ENCODE data around the gene STRBP. TPM values are rescaled to one million over a fixed set of nuclear protein-coding genes. Genes with fewer than 3 reads are reported as not detected.

STRBP gene
- total and polyA plus RNA-seq, 2 of the 4 experiments (the other 2 are of a cell fraction): 2.1 to 2.5 TPM

- Histone ChIP-seq H3K14ac (replicated peaks; ENCODE audit: low read depth, low read length) (no peak overlapping the region), H2BK15ac (ENCODE audit: low read depth, low read length) (no peak overlapping the region), H3K27me3 (ENCODE audit: control insufficient read depth, insufficient read depth, low read length) (no peaks in the 10 kb centered on the region), H2BK120ac (ENCODE audit: low read depth, low read length) (no peak overlapping the region), H3K9ac (ENCODE audit: low read depth, low read length) (no peak overlapping the region), H3K36me3 (ENCODE audit: control insufficient read depth, insufficient read depth, low read length) (no peaks in the 10 kb centered on the region), H3K4ac (ENCODE audit: low read depth, low read length) (no peak overlapping the region), H3K18ac (ENCODE audit: low read depth, low read length) (no peak overlapping the region), H3K4me2 (ENCODE audit: low read depth, low read length) (no peak overlapping the region), H3K4me3 (ENCODE audit: insufficient read depth, low read depth, low read length) (no peak overlapping the region), H4K20me1 (ENCODE audit: insufficient read depth, low read length) (no peaks in the 10 kb centered on the region; the same call in 1 of the 2 replicates), H3K56ac (ENCODE audit: extremely low read depth, insufficient read depth, low read length) (no peak overlapping the region), H2AFZ (replicated peaks; ENCODE audit: low read length, poor library complexity) (no peak overlapping the region), H4K5ac (ENCODE audit: low read depth, low read length) (no peak overlapping the region), H2AK5ac (ENCODE audit: low read depth, low read length) (no peak overlapping the region), H3K9me1 (ENCODE audit: insufficient read depth, low read length) (no peaks in the 10 kb centered on the region), H3K4me1 (ENCODE audit: control insufficient read depth, insufficient read depth, low read length) (no peaks in the 10 kb centered on the region), H3K79me1 (ENCODE audit: low read depth in 1 of 2, low read length in 2 of 2) (no peaks in the 10 kb centered on the region), H4K8ac (ENCODE audit: low read depth in 2 of 2, low read length in 2 of 2) (no peak overlapping the region), H2BK5ac (ENCODE audit: low read depth, low read length, poor library complexity, severe bottlenecking) (no peak overlapping the region), H3K23ac (ENCODE audit: low read depth, low read length) (no peak overlapping the region), H3K27ac (ENCODE audit: insufficient read depth, low read length) (no peak overlapping the region), H2AK9ac (replicated peaks; ENCODE audit: low read depth, low read length, poor library complexity) (no peak overlapping the region), H2BK20ac (ENCODE audit: low read depth, low read length) (no peak overlapping the region), H3K9me3 (ENCODE audit: control insufficient read depth, insufficient read depth, low read length) (no peaks in the 10 kb centered on the region), H4K91ac (ENCODE audit: insufficient read depth, low read depth, low read length) (no peak overlapping the region)
- DNase-seq (no peak), ATAC-seq (ENCODE audit: low read depth) (no peak)
- intact Hi-C loops (cut with micrococcal nuclease) (no loop called here), in situ Hi-C loops (cut with MboI; ENCODE audit: low sequenced_read_pairs) (no loop called here), dilution Hi-C loops (cut with HindIII; ENCODE audit: low sequenced_read_pairs, unreplicated experiment) (no loop called here)
- WGBS, 2 experiments (ENCODE audit: extremely low coverage in 2 of 2, insufficient read length in 1 of 2): no CpG with 5 or more reads among the region's 2 CpGs
- BruUV-seq (replicated peaks): no TSS peak
- no peak for TF ChIP-seq MAFK (IDR thresholded peaks at IDR 0.05; ENCODE audit: low read depth, low read length)
- no peak for TF ChIP-seq USF2 (IDR thresholded peaks at IDR 0.05; ENCODE audit: low read depth, low read length)
- no peak for TF ChIP-seq RAD21 (IDR thresholded peaks at IDR 0.05; ENCODE audit: low read length)
- TF ChIP-seq FOS (IDR thresholded peaks at IDR 0.05; ENCODE audit: low read depth, low read length): no peak
- no peak for TF ChIP-seq BHLHE40 (IDR thresholded peaks at IDR 0.05; ENCODE audit: low read depth, low read length)
- no peak for TF ChIP-seq CHD1 (IDR thresholded peaks at IDR 0.05; ENCODE audit: low read depth, low read length)
- no peak for TF ChIP-seq ELK1 (IDR thresholded peaks at IDR 0.05; ENCODE audit: borderline replicate concordance, low read depth, low read length)
- TF ChIP-seq MAZ (IDR thresholded peaks at IDR 0.05; ENCODE audit: borderline replicate concordance, low read depth, low read length): no peak
- TF ChIP-seq RFX5 (IDR thresholded peaks at IDR 0.05; ENCODE audit: low read depth, low read length): no peak
- TF ChIP-seq CTCF (conservative IDR thresholded peaks at IDR 0.05; ENCODE audit: low read depth, low read length): no peak
- TF ChIP-seq POLR2A (IDR thresholded peaks at IDR 0.05; ENCODE audit: low read depth, low read length): no peak
- TF ChIP-seq CEBPB (IDR thresholded peaks at IDR 0.05; ENCODE audit: low read depth, low read length): no peak
- no peak for TF ChIP-seq MXI1 (IDR thresholded peaks at IDR 0.05; ENCODE audit: borderline replicate concordance, low read depth, low read length)
- no peak for TF ChIP-seq SMC3 (IDR thresholded peaks at IDR 0.05; ENCODE audit: low read depth, low read length)
- POLR2A ChIA-PET (ENCODE audit: unreplicated experiment): no interaction called here
- CTCF ChIA-PET: no interaction called here
Observed at GRCh38 chr9:123201083-123201482, 67.3 kb downstream of the STRBP start.

All from IMR-90 (cell line).